K562 (cell line): ENCODE results near the gene GGNBP2. TPM values are rescaled to one million over a fixed set of nuclear protein-coding genes. Genes with fewer than 3 reads are reported as not detected.

ENCODE experiments used
- ATAC-seq: fragments of 200-7000 bp; cut with Tn5 transposase; 3 replicates; pipeline ENCODE4 v1.9.1; 2020; ENCODE audit warnings: moderate library complexity
- BruUV-seq: library from RNA; stranded (reverse); fragments of 400-500 nt; replicated peaks from 2 replicates; lab custom pipeline; 2021; lab: Mats Ljungman, UMichigan
- CTCF ChIA-PET: fragments of 300-600 bp; formaldehyde crosslinking; extraction: SDS; loops from one replicate; lab custom pipeline; 2021; ENCODE audit warnings: low intra/inter-chr PET ratio; lab: Yijun Ruan, JAX
- POLR2A ChIA-PET: fragments of 300-600, 350-650 bp; sonication (Branson Sonifier 250); formaldehyde crosslinking; extraction: SDS; loops from one replicate; lab custom pipeline; 2021; ENCODE audit warnings: antibody characterized with exemption, inconsistent platforms; lab: Yijun Ruan, JAX
- DNase-seq, 4 experiments: peaks; one replicate each; pipeline versions ENCODE4 v3.0.0 to v3.0.0-alpha.2; 2011 to 2018; ENCODE audit warnings: low spot score in 3 of 4, mixed read lengths in 3 of 4; ENCODE audit errors: extremely low read depth in 1 of 4
- FAIRE-seq: peaks from 2 replicates; lab custom pipeline; 2011; peaks lifted over from hg19 to GRCh38; lab: Jason Lieb, UNC
- H2AFZ ChIP-seq: 2 replicates; pipeline ENCODE4 v1.6.0; 2011; ENCODE audit warnings: low read depth, low read length, control low read depth, inconsistent platforms
- H3K27ac ChIP-seq: fragments of 200-600 bp; 3 replicates; pipeline ENCODE4 v1.8.0; 2011; ENCODE audit warnings: low read depth, mild to moderate bottlenecking, control low read depth, inconsistent platforms, low read length, moderate library complexity, mixed read lengths; ENCODE audit errors: extremely low read depth
- H3K27me3 ChIP-seq, 2 experiments: fragments of 300-600 bp in 1 of 2; 2 replicates in 1 of 2; 3 replicates in 1 of 2; pipeline versions ENCODE4 v1.6.0 to v1.8.0; 2011; ENCODE audit warnings: inconsistent platforms in 2 of 2, low read length in 2 of 2, mild to moderate bottlenecking in 1 of 2, mixed read lengths in 1 of 2, moderate library complexity in 1 of 2; ENCODE audit not compliant: control insufficient read depth in 2 of 2, insufficient read depth in 2 of 2
- H3K36me3 ChIP-seq: fragments of 300-600 bp; 3 replicates; pipeline ENCODE4 v1.8.0; 2011; ENCODE audit warnings: mild to moderate bottlenecking, low read length, inconsistent platforms; ENCODE audit not compliant: control insufficient read depth, insufficient read depth
- H3K4me1 ChIP-seq, 2 experiments: fragments of 200-600 bp in 1 of 2; replicated peaks in 1 of 2; 2 replicates in 1 of 2; 3 replicates in 1 of 2; pipeline versions ENCODE4 v1.5.1 to v1.8.0; 2011; ENCODE audit warnings: inconsistent platforms in 2 of 2, low read length in 2 of 2, mild to moderate bottlenecking in 1 of 2, mixed read lengths in 1 of 2, moderate library complexity in 1 of 2; ENCODE audit not compliant: control insufficient read depth in 2 of 2, insufficient read depth in 2 of 2
- H3K4me2 ChIP-seq: 2 replicates; pipeline ENCODE4 v1.6.1; 2011; ENCODE audit warnings: low read length, control low read depth, inconsistent platforms, mixed read lengths; ENCODE audit not compliant: insufficient read depth
- H3K4me3 ChIP-seq: fragments of 200-600 bp; sonication (generic), shearing (Covaris generic); 2 replicates; pipeline ENCODE4 v1.5.1; 2016; ENCODE audit warnings: control low read depth, inconsistent platforms
- H3K79me2 ChIP-seq: fragments of 200-600 bp; 3 replicates; pipeline ENCODE4 v1.8.0; 2011; ENCODE audit warnings: low read length, inconsistent platforms; ENCODE audit not compliant: control insufficient read depth, insufficient read depth
- H3K9ac ChIP-seq, 2 experiments: 2 replicates each; pipeline versions ENCODE4 v1.6.0 to v1.6.1; 2011; ENCODE audit warnings: low read depth in 2 of 2, low read length in 2 of 2, control low read depth in 1 of 2, inconsistent platforms in 1 of 2, mild to moderate bottlenecking in 1 of 2, mixed read lengths in 1 of 2; ENCODE audit not compliant: insufficient read depth in 1 of 2
- H3K9me1 ChIP-seq: one replicate; pipeline ENCODE4 v1.6.0; 2011; ENCODE audit warnings: inconsistent platforms, mild to moderate bottlenecking, low read length, moderate library complexity; ENCODE audit not compliant: control insufficient read depth, insufficient read depth
- H3K9me3 ChIP-seq: replicated peaks from 2 replicates; pipeline ENCODE4 v1.5.1; 2011; ENCODE audit warnings: low read depth, low read length, inconsistent platforms; ENCODE audit not compliant: control insufficient read depth, insufficient read depth
- H4K20me1 ChIP-seq: replicated peaks from 2 replicates; pipeline ENCODE4 v1.6.1; 2011; ENCODE audit warnings: low read length, inconsistent platforms, mixed read lengths; ENCODE audit not compliant: control insufficient read depth, insufficient read depth
- MBD1 ChIP-seq: fragments of 250-450 bp; sonication (Bioruptor Pico); IDR thresholded peaks from 2 replicates; pipeline ENCODE4 v1.8.0; 2022; ENCODE audit warnings: inconsistent platforms
- NFIC ChIP-seq: fragments of 450-650 bp; IDR thresholded peaks from 2 replicates; pipeline ENCODE4 v1.6.1; 2017; ENCODE audit warnings: mild to moderate bottlenecking, inconsistent platforms
- ZNF384 ChIP-seq: IDR thresholded peaks from 2 replicates; pipeline ENCODE4 v1.6.1; 2012; ENCODE audit warnings: low read depth, low read length, improper control_type of control experiment
- WGBS: fragments of 100-300 bp; shearing (Covaris generic); methylation state at CpG from one replicate; pipeline ENCODE4 v1.1.6; 2016; ENCODE audit warnings: low coverage, mixed read lengths; ENCODE audit not compliant: insufficient coverage; ENCODE audit errors: missing lambda C conversion rate; 5-methylcytosine and 5-hydroxymethylcytosine counted together
- in situ Hi-C: fragments of 300-500 bp; cut with MboI; formaldehyde crosslinking; loops from 4 replicates; pipeline ENCODE4 v1.15.0; 2018; ENCODE audit warnings: inconsistent platforms, mixed read lengths
- intact Hi-C: fragments of 100-400 bp; cut with micrococcal nuclease; formaldehyde crosslinking; loops from 2 replicates; pipeline ENCODE4 v1.14.2; 2022
- polyA plus RNA-seq, 8 experiments: library from polyadenylated mRNA; depleted of rRNA in 4 of 8; stranded (reverse) in 5 of 8; unstranded in 3 of 8; fragments of >200 nt; fragmentation: Nextera tagmentation in 2 of 8; fragmentation: Illumina TruSeq in 1 of 8; extraction: Ambion mirVana in 2 of 8; extraction: Trizol in 1 of 8; gene quantifications; 2 replicates each; pipeline versions ENCODE4 v1.2.1 to v1.2.3, GENCODE V29; 2011 to 2014; ENCODE audit warnings: inconsistent platforms in 1 of 8, missing spikeins in 1 of 8
- total RNA-seq, 7 experiments: library from RNA; depleted of rRNA in 6 of 7; stranded (reverse); fragments of >200 nt in 6 of 7; fragmentation: Illumina TruSeq in 2 of 7; extraction: Trizol in 2 of 7; gene quantifications; 2 replicates each; pipeline versions ENCODE4 v1.2.1 to v1.2.3, GENCODE V29; 2011 to 2021; ENCODE audit warnings: low replicate concordance in 1 of 7

GGNBP2 gene
- total and polyA plus RNA-seq, 9 of the 15 experiments (the other 6 are each of a cell fraction or from before 2014, with no cell fraction given): 35.7 to 96.6 (median 64.1) TPM

- H3K27ac ChIP-seq: peak overlapping the region; percentile 42; the same call in 2 of the 3 replicates
- H3K27me3 ChIP-seq: no peaks in the 10 kb centered on the region
- POLR2A ChIA-PET: interaction anchor here (0.7 to 3.7 kb wide), 5 partner anchors 11 to 100 kb away, joined by 4 to 19 read pairs (median 7); partner anchors contain the start of genes MYO19 and PIGW
- TF ChIP-seq NFIC: peak; percentile 15; the same call in 1 of the 2 replicates
- no peak for TF ChIP-seq MBD1 (CRISPR knock-in tag)
- TF ChIP-seq ZNF384: peak; percentile 53
- peaks cover 70% of the 10 kb centered on the region for H3K36me3 ChIP-seq
- DNase-seq (peak in 2 of 4 experiments; percentile 19 to 33), ATAC-seq (no peak), FAIRE-seq (no peak)
- in situ Hi-C loops: loop anchor here (5.0 kb wide), 1 partner anchor 48 kb away; no protein-coding TSS in a partner anchor
- BruUV-seq: no TSS peak
- no peaks in the 10 kb centered on the region for H3K9me1 ChIP-seq
- CTCF ChIA-PET: no interaction called here
- no peak overlapping the region for H3K4me3 ChIP-seq
- H3K9me3 ChIP-seq: no peaks in the 10 kb centered on the region
- H3K4me2 ChIP-seq: peak overlapping the region; percentile 53
- intact Hi-C loops: no loop called here
- 54% methylated on average over 13 of the region's 13 CpGs for WGBS
- no peak overlapping the region for H2AFZ ChIP-seq
- H3K79me2 ChIP-seq: peaks cover 76% of the 10 kb centered on the region
- H3K4me1 ChIP-seq: peaks cover 72 to 81% of the 10 kb centered on the region in 2 experiments
- peak overlapping the region in 1 of 2 experiments; percentile 24; a peak in 1 of 4 replicates for H3K9ac ChIP-seq
- H4K20me1 ChIP-seq: no peaks in the 10 kb centered on the region; the same call in 1 of the 2 replicates
These were observed 50.1 kb downstream of the GGNBP2 start for GRCh38 chr17:36594626-36595401.
